Measurements from ENCODE around the gene NFKBIZ.
A peak's percentile ranks its signal among the peaks of the same experiment; 100 is the strongest.

NFKBIZ gene

DNA sequence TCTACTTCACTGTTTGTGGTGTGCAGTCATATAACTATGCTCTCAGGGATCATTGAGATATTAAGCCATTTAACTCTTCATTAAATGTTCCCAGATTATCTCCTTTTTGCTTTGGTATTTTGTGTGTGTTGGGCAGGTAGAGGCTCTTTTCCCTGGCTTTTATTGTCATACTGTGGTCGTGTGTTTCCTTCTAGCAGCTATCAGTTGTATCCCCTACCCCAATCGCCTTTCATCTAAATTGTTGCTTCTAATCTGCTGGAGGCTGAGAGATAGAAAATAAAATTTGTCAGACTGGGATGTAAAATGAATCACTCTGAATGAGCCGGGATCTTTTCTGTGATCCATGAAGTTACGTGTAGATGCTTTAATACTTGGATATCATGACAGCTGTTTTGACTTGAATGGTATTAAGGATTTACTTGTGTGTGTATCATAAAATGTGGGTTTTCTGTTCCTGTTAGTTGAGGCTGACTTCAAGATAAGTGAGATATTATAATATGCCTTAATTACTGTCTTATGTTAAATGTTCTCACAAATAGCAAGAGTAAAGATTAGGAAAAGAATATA is 9.2 kb downstream of the NFKBIZ start:
- H3K9ac ChIP-seq (ENCODE audit: low read length), result no peak overlapping the region
- no peaks in the 10 kb centered on the region for H3K27me3 ChIP-seq (ENCODE audit: low read depth, low read length)
- H3K36me3 ChIP-seq (replicated peaks; ENCODE audit: low read depth, low read length), result peaks cover 93% of the 10 kb centered on the region
- H3K4me1 ChIP-seq (ENCODE audit: low read length), result peaks cover 79% of the 10 kb centered on the region
- peaks cover 75% of the 10 kb centered on the region for H4K20me1 ChIP-seq (ENCODE audit: insufficient read depth, low read length)
- H2AFZ ChIP-seq (ENCODE audit: low read depth, low read length), result no peak overlapping the region
- H3K4me2 ChIP-seq (ENCODE audit: low read length), result 0 out of 2 replicates have a peak overlapping the region, but pooled peaks have one; percentile 5
- no peaks in the 10 kb centered on the region for H3K9me3 ChIP-seq (ENCODE audit: insufficient read depth, low read length)
- H3K79me2 ChIP-seq (ENCODE audit: low read length), result peaks cover 47% of the 10 kb centered on the region
- H3K4me3 ChIP-seq (ENCODE audit: low read length), result no peak overlapping the region
- TF ChIP-seq CTCF (IDR thresholded peaks at IDR 0.05; ENCODE audit: low read depth, low read length), result no peak
- TF ChIP-seq EZH2phosphoT487 (IDR thresholded peaks at IDR 0.05; ENCODE audit: low read depth), result no peak
- peak overlapping the region; percentile 25 for H3K27ac ChIP-seq (ENCODE audit: low read length)

DNA sequence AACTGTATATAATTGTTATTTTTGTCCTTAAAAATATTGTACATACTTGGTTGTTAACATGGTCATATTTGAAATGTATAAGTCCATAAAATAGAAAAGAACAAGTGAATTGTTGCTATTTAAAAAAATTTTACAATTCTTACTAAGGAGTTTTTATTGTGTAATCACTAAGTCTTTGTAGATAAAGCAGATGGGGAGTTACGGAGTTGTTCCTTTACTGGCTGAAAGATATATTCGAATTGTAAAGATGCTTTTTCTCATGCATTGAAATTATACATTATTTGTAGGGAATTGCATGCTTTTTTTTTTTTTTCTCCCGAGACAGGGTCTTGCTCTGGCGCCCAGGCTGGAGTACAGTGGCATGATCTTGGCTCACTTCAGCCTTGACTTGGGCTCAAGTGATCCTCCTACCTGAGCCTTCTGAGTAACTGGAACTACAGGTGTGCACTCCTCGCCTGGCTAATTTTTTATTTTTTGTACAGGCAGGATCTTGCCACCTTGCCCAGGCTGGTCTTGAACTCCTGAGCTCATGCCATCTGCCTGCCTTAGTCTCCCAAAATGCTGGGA is 10.7 kb downstream of the NFKBIZ start:
- H3K36me3 ChIP-seq (replicated peaks; ENCODE audit: low read depth, low read length), result peaks cover 83% of the 10 kb centered on the region
- H3K4me1 ChIP-seq (ENCODE audit: low read length), result peaks cover 65% of the 10 kb centered on the region
- peaks cover 61% of the 10 kb centered on the region for H4K20me1 ChIP-seq (ENCODE audit: insufficient read depth, low read length)
- no peak overlapping the region for H3K4me3 ChIP-seq (ENCODE audit: low read length)
- TF ChIP-seq EZH2phosphoT487 (IDR thresholded peaks at IDR 0.05; ENCODE audit: low read depth) (no peak), CTCF (IDR thresholded peaks at IDR 0.05; ENCODE audit: low read depth, low read length) (no peak)
- no peaks in the 10 kb centered on the region for H3K27me3 ChIP-seq (ENCODE audit: low read depth, low read length)
- 0 out of 2 replicates have a peak overlapping the region, but pooled peaks have one; percentile 4 for H3K4me2 ChIP-seq (ENCODE audit: low read length)
- H3K79me2 ChIP-seq (ENCODE audit: low read length), result peaks cover 33% of the 10 kb centered on the region
- no peak overlapping the region for H3K27ac ChIP-seq (ENCODE audit: low read length)
- no peaks in the 10 kb centered on the region for H3K9me3 ChIP-seq (ENCODE audit: insufficient read depth, low read length)
- no peak overlapping the region for H2AFZ ChIP-seq (ENCODE audit: low read depth, low read length)
- H3K9ac ChIP-seq (ENCODE audit: low read length), result no peak overlapping the region

- Histone ChIP-seq H2AFZ (ENCODE audit: low read depth, low read length) (no peak overlapping the region), H3K9ac (ENCODE audit: low read length) (no peak overlapping the region; the same call in 1 of the 2 replicates), H4K20me1 (ENCODE audit: insufficient read depth, low read length) (peaks cover 51% of the 10 kb centered on the region), H3K4me2 (ENCODE audit: low read length) (peak overlapping the region; percentile 32), H3K9me3 (ENCODE audit: insufficient read depth, low read length) (no peaks in the 10 kb centered on the region), H3K4me1 (ENCODE audit: low read length) (peaks cover 61% of the 10 kb centered on the region), H3K4me3 (ENCODE audit: low read length) (no peak overlapping the region; the same call in 1 of the 2 replicates), H3K79me2 (ENCODE audit: low read length) (peaks cover 25% of the 10 kb centered on the region), H3K36me3 (replicated peaks; ENCODE audit: low read depth, low read length) (peaks cover 71% of the 10 kb centered on the region), H3K27me3 (ENCODE audit: low read depth, low read length) (no peaks in the 10 kb centered on the region), H3K27ac (ENCODE audit: low read length) (peak overlapping the region; percentile 67)
- no peak for TF ChIP-seq EZH2phosphoT487 (IDR thresholded peaks at IDR 0.05; ENCODE audit: low read depth)
- no peak for TF ChIP-seq CTCF (IDR thresholded peaks at IDR 0.05; ENCODE audit: low read depth, low read length)
Observed at GRCh38 chr3:101861212-101861788, 12.0 kb downstream of the NFKBIZ start.

DNA sequence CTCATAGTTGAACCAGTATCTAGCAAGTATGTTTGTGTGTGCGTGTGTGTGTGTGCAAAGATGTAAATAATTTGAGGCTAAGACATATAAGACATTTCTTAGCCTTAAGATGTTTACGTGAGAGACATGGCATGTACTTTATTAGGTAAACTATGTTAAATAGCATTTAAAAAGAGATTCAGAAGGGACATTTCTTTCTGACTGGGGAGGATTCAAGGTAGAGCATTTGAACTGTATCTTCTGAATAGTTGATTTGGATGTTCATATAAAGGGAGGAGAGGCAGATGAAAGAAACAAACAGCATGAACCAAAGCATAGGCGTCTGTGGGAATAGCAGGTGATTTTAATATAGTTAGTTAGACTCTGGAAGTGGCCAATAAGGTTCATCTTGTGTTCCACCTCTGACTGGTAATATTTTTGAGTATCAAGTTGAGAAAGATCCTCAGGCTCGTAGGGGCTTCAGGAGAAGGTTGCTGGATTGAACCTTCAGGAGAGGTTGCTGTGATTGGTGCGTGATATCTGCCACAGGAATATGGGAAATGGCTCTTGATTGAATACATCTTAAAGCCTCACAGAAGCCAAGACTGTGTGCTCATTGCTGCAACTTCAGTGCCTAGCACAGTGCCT is 12.6 kb downstream of the NFKBIZ start:
- peak overlapping the region; percentile 67 for H3K27ac ChIP-seq (ENCODE audit: low read length)

More for the DNA sequence above, 12.6 kb downstream of the NFKBIZ start:
- H3K4me2 ChIP-seq (ENCODE audit: low read length), result peak overlapping the region; percentile 32
- no peaks in the 10 kb centered on the region for H3K9me3 ChIP-seq (ENCODE audit: insufficient read depth, low read length)
- no peak overlapping the region for H3K4me3 ChIP-seq (ENCODE audit: low read length)
- peaks cover 19% of the 10 kb centered on the region for H3K79me2 ChIP-seq (ENCODE audit: low read length)
- no peaks in the 10 kb centered on the region for H3K27me3 ChIP-seq (ENCODE audit: low read depth, low read length)
- no peak overlapping the region; the same call in 1 of the 2 replicates for H3K9ac ChIP-seq (ENCODE audit: low read length)
- peaks cover 65% of the 10 kb centered on the region for H3K36me3 ChIP-seq (replicated peaks; ENCODE audit: low read depth, low read length)
- H2AFZ ChIP-seq (ENCODE audit: low read depth, low read length), result no peak overlapping the region
- peaks cover 45% of the 10 kb centered on the region for H4K20me1 ChIP-seq (ENCODE audit: insufficient read depth, low read length)
- peaks cover 59% of the 10 kb centered on the region for H3K4me1 ChIP-seq (ENCODE audit: low read length)
- no peak for TF ChIP-seq EZH2phosphoT487 (IDR thresholded peaks at IDR 0.05; ENCODE audit: low read depth)
- no peak for TF ChIP-seq CTCF (IDR thresholded peaks at IDR 0.05; ENCODE audit: low read depth, low read length)
